OCI-LY1 (cell line): ENCODE measurements around the gene COL12A1.

Experiments used
- CTCF ChIP-seq: fragments of 200-600 bp; sonication (generic), shearing (Covaris generic); IDR thresholded peaks from 2 replicates; pipeline ENCODE4 v1.5.1; 2017; ENCODE audit warnings: mild to moderate bottlenecking, antibody characterized with exemption, low read length, moderate library complexity, mixed read lengths
- EZH2 ChIP-seq: fragments of 200-600 bp; sonication (generic), shearing (Covaris generic); IDR thresholded peaks from 2 replicates; pipeline ENCODE4 v1.8.0; 2017; ENCODE audit warnings: borderline replicate concordance, mixed run types, mild to moderate bottlenecking, antibody characterized with exemption, low read length, moderate library complexity, mixed read lengths

GRCh38 chr6:75102301-75102700 lies 103.6 kb downstream of the COL12A1 start:
- TF ChIP-seq CTCF (no peak), EZH2 (no peak)
